Keratinocyte (primary cell): ENCODE results near the gene STXBP1. TPM values are rescaled to one million over a fixed set of nuclear protein-coding genes. Genes with fewer than 3 reads are reported as not detected.

Experiments used
- DNase-seq: peaks from one replicate; pipeline ENCODE4 v3.0.0-alpha.2; 2011; ENCODE audit warnings: low read depth, missing footprints, low spot score
- FAIRE-seq: peaks from 2 replicates; lab custom pipeline; 2011; peaks lifted over from hg19 to GRCh38; lab: Jason Lieb, UNC
- H2AFZ ChIP-seq: 2 replicates; pipeline ENCODE4 v1.6.0; 2012; ENCODE audit warnings: low read length, control low read depth, inconsistent platforms; ENCODE audit not compliant: control insufficient read depth
- H3K27ac ChIP-seq: 2 replicates; pipeline ENCODE4 v1.5.1; 2011; ENCODE audit warnings: low read length; ENCODE audit not compliant: control insufficient read depth, insufficient read depth
- H3K27me3 ChIP-seq: 3 replicates; pipeline ENCODE4 v1.6.0; 2011; ENCODE audit warnings: low read length; ENCODE audit not compliant: control insufficient read depth, insufficient read depth; ENCODE audit errors: extremely low read depth
- H3K36me3 ChIP-seq, 2 experiments: 2 replicates in 1 of 2; 3 replicates in 1 of 2; pipeline ENCODE4 v1.5.1; 2011; ENCODE audit warnings: low read length in 2 of 2, mild to moderate bottlenecking in 1 of 2; ENCODE audit not compliant: control insufficient read depth in 2 of 2, insufficient read depth in 2 of 2; ENCODE audit errors: extremely low read depth in 1 of 2
- H3K4me1 ChIP-seq: 3 replicates; pipeline ENCODE4 v1.5.1; 2011; ENCODE audit warnings: low read length; ENCODE audit not compliant: control insufficient read depth, insufficient read depth; ENCODE audit errors: extremely low read depth
- H3K4me2 ChIP-seq: 3 replicates; pipeline ENCODE4 v1.6.0; 2011; ENCODE audit warnings: low read depth, low read length; ENCODE audit not compliant: control insufficient read depth, insufficient read depth; ENCODE audit errors: extremely low read depth
- H3K4me3 ChIP-seq, 3 experiments: fragments of 200-600 bp in 1 of 3; sonication (generic) in 1 of 3; 2 replicates in 2 of 3; 3 replicates in 1 of 3; pipeline ENCODE4 v1.5.1; 2011 to 2016; ENCODE audit warnings: low read length in 3 of 3, mild to moderate bottlenecking in 3 of 3, control low read depth in 2 of 3, inconsistent platforms in 1 of 3, low read depth in 1 of 3, mixed read lengths in 1 of 3, mixed run types in 1 of 3, moderate library complexity in 1 of 3; ENCODE audit not compliant: control insufficient read depth in 2 of 3, insufficient read depth in 2 of 3; ENCODE audit errors: extremely low read depth in 1 of 3
- H3K79me2 ChIP-seq: 2 replicates; pipeline ENCODE4 v1.6.0; 2012; ENCODE audit warnings: low read length; ENCODE audit not compliant: control insufficient read depth, insufficient read depth
- H3K9ac ChIP-seq: 3 replicates; pipeline ENCODE4 v1.6.0; 2011; ENCODE audit warnings: low read length; ENCODE audit not compliant: control insufficient read depth, insufficient read depth; ENCODE audit errors: extremely low read depth
- H3K9me1 ChIP-seq: 3 replicates; pipeline ENCODE4 v1.6.0; 2011; ENCODE audit warnings: low read length; ENCODE audit not compliant: control insufficient read depth, insufficient read depth; ENCODE audit errors: extremely low read depth
- H3K9me3 ChIP-seq: 2 replicates; pipeline ENCODE4 v1.5.1; 2012; ENCODE audit warnings: low read depth, low read length; ENCODE audit not compliant: control insufficient read depth
- H4K20me1 ChIP-seq: 3 replicates; pipeline ENCODE4 v1.6.0; 2011; ENCODE audit warnings: low read length; ENCODE audit not compliant: control insufficient read depth, insufficient read depth; ENCODE audit errors: extremely low read depth
- CTCF ChIP-seq, 3 experiments: IDR thresholded peaks in 1 of 3; conservative IDR thresholded peaks in 1 of 3; optimal IDR thresholded peaks in 1 of 3; 2 replicates in 2 of 3; 3 replicates in 1 of 3; pipeline versions ENCODE3 to v1.5.1; 2011; ENCODE audit warnings: low read length in 3 of 3, mild to moderate bottlenecking in 3 of 3, moderate library complexity in 2 of 3, control low read depth in 1 of 3, inconsistent platforms in 1 of 3; ENCODE audit not compliant: insufficient read depth in 2 of 3; ENCODE audit errors: extremely low read depth in 1 of 3
- EZH2 ChIP-seq: IDR thresholded peaks from one replicate; pipeline ENCODE4 v1.6.1; 2012; ENCODE audit warnings: inconsistent platforms, mild to moderate bottlenecking, low read length, moderate library complexity
- dilution Hi-C: fragments of 300-500 bp; cut with MboI; formaldehyde crosslinking; loops from one replicate; pipeline ENCODE4 v1.7.0; 2020; ENCODE audit warnings: low sequenced_read_pairs; ENCODE audit not compliant: extremely low pct_ligation_motif_present
- polyA plus RNA-seq, 5 experiments: library from polyadenylated mRNA; depleted of rRNA in 3 of 5; stranded (reverse) in 3 of 5; stranded (forward) in 1 of 5; unstranded in 1 of 5; fragments of >200 nt; gene quantifications; 1 replicate in 1 of 5; 2 replicates in 3 of 5; 3 replicates in 1 of 5; pipeline versions ENCODE4 v1.2.1 to v1.2.3, GENCODE V29; 2011 to 2012; ENCODE audit warnings: missing spikeins in 2 of 5, low read depth in 1 of 5, low replicate concordance in 1 of 5

STXBP1 gene
- polyA plus RNA-seq, 1 donor (not counting 4 experiments of a cell fraction or from before 2014, with no cell fraction given): 17.1 TPM

- peaks cover 12% of the 10 kb centered on the region for H4K20me1 ChIP-seq
- no peaks in the 10 kb centered on the region for H3K9me3 ChIP-seq
- dilution Hi-C loops: no loop called here
- no peak for TF ChIP-seq CTCF (optimal IDR thresholded peaks at IDR 0.05 in 1 of 3, IDR thresholded peaks at IDR 0.05 in 1 of 3, conservative IDR thresholded peaks at IDR 0.05 in 1 of 3; ENCODE audit: extremely low read depth in 1 of 3, insufficient read depth in 2 of 3, low read length in 3 of 3)
- no peak for TF ChIP-seq EZH2
- DNase-seq (no peak), FAIRE-seq (no peak)
- H2AFZ ChIP-seq: no peak overlapping the region
- H3K9ac ChIP-seq: peak overlapping the region; percentile 95
- H3K4me3 ChIP-seq: peak overlapping the region; percentile 94 to 99 (median 98)
- peaks cover 6 to 23% of the 10 kb centered on the region in 2 experiments for H3K36me3 ChIP-seq
- peaks cover 53% of the 10 kb centered on the region for H3K79me2 ChIP-seq
- H3K4me1 ChIP-seq: peaks cover 43% of the 10 kb centered on the region
- H3K9me1 ChIP-seq: no peaks in the 10 kb centered on the region
- H3K27ac ChIP-seq: peak overlapping the region; percentile 90
- H3K27me3 ChIP-seq: no peaks in the 10 kb centered on the region
- H3K4me2 ChIP-seq: peak overlapping the region; percentile 83
These were observed 43.5 kb upstream of the STXBP1 start for GRCh38 chr9:127568618-127568970.

GRCh38 chr9:127568971-127569885 lies 42.8 kb upstream of the STXBP1 start:
- no peaks in the 10 kb centered on the region for H3K9me3 ChIP-seq
- dilution Hi-C loops: no loop called here
- peak overlapping the region; percentile 90 for H3K27ac ChIP-seq
- no peak for DNase-seq
- H3K36me3 ChIP-seq: peaks cover 6 to 17% of the 10 kb centered on the region in 2 experiments
- peak overlapping the region; percentile 55 for H3K4me2 ChIP-seq
- peak overlapping the region; percentile 95 for H3K9ac ChIP-seq
- H3K4me1 ChIP-seq: peaks cover 46% of the 10 kb centered on the region
- H3K4me3 ChIP-seq: peak overlapping the region; percentile 94 to 99 (median 98)
- no peak for TF ChIP-seq CTCF (optimal IDR thresholded peaks at IDR 0.05 in 1 of 3, IDR thresholded peaks at IDR 0.05 in 1 of 3, conservative IDR thresholded peaks at IDR 0.05 in 1 of 3; ENCODE audit: extremely low read depth in 1 of 3, insufficient read depth in 2 of 3, low read length in 3 of 3)
- TF ChIP-seq EZH2: no peak
- peaks cover 12% of the 10 kb centered on the region for H4K20me1 ChIP-seq
- peaks cover 47% of the 10 kb centered on the region for H3K79me2 ChIP-seq
- no peak for FAIRE-seq
- no peaks in the 10 kb centered on the region for H3K9me1 ChIP-seq
- no peaks in the 10 kb centered on the region for H3K27me3 ChIP-seq
- H2AFZ ChIP-seq: peak overlapping the region; percentile 43
